ENCODE results near the gene KRT6B. TPM values are rescaled to one million over a fixed set of nuclear protein-coding genes. Genes with fewer than 3 reads are reported as not detected.

KRT6B gene
- total and polyA plus RNA-seq, 9 donors: 0.11 TPM; not detected in 8

DNA sequence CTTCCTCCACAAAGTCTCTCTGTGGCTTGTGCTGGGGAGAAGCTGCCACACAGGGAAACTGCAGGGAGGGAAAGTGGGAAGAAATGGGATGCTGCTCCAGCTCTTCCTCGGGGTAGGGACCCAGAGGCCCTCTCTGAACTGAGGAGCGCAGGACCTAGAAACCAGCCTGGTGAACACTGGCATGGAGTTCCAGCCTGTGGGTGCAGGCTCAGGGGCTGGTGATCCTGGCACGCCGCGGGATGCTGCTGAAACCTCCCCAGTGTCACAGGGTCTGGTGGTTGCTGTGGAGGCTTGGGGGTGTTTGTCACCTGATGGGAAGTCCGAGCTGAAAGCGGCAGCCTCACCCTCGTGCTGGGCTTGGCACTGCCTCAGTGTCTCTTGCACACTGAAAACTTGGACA lies 12.5 kb downstream of the KRT6B start:
- Histone ChIP-seq H3K4me1 (ENCODE audit: insufficient read depth) (no peaks in the 10 kb centered on the region), H3K36me3 (no peaks in the 10 kb centered on the region), H3K4me3 (no peak overlapping the region), H3K27me3 (no peaks in the 10 kb centered on the region), H3K9me3 (no peaks in the 10 kb centered on the region), H3K27ac (no peak overlapping the region)
- 75 to 78% (median 76%) methylated on average over 8 of the region's 8 CpGs for WGBS, 3 donors
- DNase-seq: no peak
- intact Hi-C loops (cut with DNase I): no loop called here
- TF ChIP-seq POLR2A (IDR thresholded peaks at IDR 0.05) (no peak), EP300 (IDR thresholded peaks at IDR 0.05) (no peak)
- TF ChIP-seq, protein P1, sequence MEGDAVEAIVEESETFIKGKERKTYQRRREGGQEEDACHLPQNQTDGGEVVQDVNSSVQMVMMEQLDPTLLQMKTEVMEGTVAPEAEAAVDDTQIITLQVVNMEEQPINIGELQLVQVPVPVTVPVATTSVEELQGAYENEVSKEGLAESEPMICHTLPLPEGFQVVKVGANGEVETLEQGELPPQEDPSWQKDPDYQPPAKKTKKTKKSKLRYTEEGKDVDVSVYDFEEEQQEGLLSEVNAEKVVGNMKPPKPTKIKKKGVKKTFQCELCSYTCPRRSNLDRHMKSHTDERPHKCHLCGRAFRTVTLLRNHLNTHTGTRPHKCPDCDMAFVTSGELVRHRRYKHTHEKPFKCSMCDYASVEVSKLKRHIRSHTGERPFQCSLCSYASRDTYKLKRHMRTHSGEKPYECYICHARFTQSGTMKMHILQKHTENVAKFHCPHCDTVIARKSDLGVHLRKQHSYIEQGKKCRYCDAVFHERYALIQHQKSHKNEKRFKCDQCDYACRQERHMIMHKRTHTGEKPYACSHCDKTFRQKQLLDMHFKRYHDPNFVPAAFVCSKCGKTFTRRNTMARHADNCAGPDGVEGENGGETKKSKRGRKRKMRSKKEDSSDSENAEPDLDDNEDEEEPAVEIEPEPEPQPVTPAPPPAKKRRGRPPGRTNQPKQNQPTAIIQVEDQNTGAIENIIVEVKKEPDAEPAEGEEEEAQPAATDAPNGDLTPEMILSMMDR (IDR thresholded peaks at IDR 0.05): no peak

DNA sequence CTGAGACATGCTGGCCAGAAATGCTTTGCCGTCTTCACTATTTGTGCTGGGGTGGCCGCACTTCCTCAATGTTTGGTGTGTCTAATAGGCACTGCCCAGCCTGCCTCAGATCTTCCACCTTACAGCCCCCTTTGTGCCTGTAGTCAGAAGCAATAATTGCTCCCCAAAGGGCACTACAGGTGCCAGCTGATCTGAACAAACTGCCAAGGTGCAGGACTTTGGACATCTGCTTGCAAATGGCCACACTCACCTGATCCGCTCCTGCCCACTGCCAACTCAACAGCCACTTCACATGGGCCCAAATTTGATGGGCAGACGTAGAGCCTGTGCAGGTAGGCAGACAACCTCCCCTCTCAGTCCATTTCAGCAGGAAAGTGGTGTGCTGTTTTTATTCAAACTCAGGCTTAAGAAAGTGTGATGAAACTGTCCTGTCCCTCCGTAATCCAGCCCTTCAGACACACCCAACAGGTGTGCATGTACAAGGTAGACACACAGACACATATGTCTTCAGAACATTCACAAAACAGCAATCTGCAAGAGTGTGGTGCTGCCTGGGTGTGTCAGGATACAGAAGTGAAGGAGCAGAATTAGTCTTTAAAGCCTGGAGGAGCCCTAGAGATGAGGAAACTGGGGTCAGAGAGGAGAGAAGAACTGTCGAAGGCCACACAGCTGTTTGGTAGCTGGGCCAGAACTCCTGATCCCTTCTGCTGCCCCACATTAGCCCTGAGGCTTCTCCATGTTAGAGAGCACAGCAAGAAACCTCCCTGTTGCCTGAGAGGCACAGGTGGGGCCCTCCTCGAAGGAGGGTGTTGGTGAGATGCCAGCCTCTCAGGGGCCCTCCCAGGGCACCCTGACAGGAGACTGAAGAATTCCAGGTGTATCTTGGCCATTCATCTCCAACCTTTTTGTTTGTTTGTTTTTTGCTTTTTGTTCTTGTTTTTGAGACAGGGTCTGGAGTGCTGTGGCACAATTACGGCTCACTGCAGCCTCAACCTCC lies 13.3 kb downstream of the KRT6B start:
- Histone ChIP-seq H3K9me3 (no peaks in the 10 kb centered on the region), H3K36me3 (no peaks in the 10 kb centered on the region), H3K4me1 (ENCODE audit: insufficient read depth) (no peaks in the 10 kb centered on the region), H3K4me3 (no peak overlapping the region), H3K27me3 (no peaks in the 10 kb centered on the region), H3K27ac (no peak overlapping the region)
- WGBS, 3 donors: 74 to 87% (median 74%) methylated on average over 8 of the region's 8 CpGs
- intact Hi-C loops (cut with DNase I): no loop called here
- DNase-seq: no peak
- no peak for TF ChIP-seq POLR2A (IDR thresholded peaks at IDR 0.05)
- no peak for TF ChIP-seq EP300 (IDR thresholded peaks at IDR 0.05)
- TF ChIP-seq, protein P1 (IDR thresholded peaks at IDR 0.05): no peak

DNA sequence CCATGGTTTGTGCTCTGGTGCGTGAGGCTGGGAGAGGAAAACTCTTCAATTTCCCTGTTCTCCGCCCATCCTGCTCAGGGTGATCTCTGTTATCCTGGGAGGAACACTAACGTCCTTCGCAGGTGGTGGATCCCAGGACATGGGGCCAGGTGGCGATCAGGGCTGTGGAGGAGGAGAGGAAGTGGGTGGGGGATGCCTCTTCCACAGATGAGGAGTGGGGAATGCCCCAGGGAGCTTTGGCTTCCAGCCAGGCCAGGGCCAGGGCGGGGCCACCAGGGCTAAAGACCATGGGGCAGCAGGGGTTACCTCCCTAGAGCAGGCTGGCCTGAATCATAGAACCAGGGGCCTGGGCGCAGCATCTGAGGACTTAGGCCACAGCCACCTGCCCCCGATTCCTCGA lies 14.4 kb downstream of the KRT6B start:
- Histone ChIP-seq H3K4me1 (ENCODE audit: insufficient read depth) (no peaks in the 10 kb centered on the region), H3K27me3 (no peaks in the 10 kb centered on the region), H3K4me3 (no peak overlapping the region), H3K27ac (no peak overlapping the region), H3K9me3 (no peaks in the 10 kb centered on the region), H3K36me3 (no peaks in the 10 kb centered on the region)
- intact Hi-C loops (cut with DNase I): no loop called here
- no peak for DNase-seq
- TF ChIP-seq POLR2A (IDR thresholded peaks at IDR 0.05) (no peak), EP300 (IDR thresholded peaks at IDR 0.05) (no peak)
- TF ChIP-seq, protein P1 (IDR thresholded peaks at IDR 0.05): no peak
- 53 to 76% (median 62%) methylated on average over 9 of the region's 9 CpGs for WGBS, 3 donors

DNA sequence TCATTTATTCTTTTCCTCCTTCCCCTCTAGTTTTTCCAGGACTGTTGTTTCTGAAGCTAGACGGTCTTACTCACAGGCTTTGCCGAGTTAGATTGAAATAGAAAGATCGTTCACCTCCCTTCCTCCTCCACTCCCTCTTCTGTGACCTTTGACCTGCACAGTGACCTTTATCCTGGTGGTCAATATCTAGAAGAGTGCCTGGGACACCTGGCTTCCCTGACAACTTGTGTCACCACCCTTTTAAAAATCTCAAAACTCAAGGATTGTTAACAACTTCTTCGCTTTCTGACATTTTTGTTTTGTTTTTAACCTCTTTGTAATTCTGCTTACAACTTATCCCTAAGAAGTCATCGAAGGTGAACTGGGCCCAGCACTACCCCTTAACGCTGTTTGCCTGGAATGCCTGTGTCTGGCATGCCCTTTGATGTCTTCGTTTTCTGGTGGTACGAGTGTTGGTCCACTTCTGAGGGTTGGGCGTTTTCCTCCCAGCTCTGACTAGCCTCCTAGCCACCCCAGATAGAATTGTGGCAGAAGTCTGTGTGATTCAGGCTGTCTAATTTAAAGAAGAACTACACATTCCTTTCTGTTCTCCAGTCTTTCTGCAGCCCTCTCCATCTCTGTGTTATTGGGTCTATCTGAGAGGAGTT lies 15.0 kb downstream of the KRT6B start:
- Histone ChIP-seq H3K36me3 (no peaks in the 10 kb centered on the region), H3K27me3 (no peaks in the 10 kb centered on the region), H3K27ac (no peak overlapping the region), H3K9me3 (no peaks in the 10 kb centered on the region), H3K4me3 (no peak overlapping the region), H3K4me1 (ENCODE audit: insufficient read depth) (no peaks in the 10 kb centered on the region)
- TF ChIP-seq POLR2A (IDR thresholded peaks at IDR 0.05): no peak
- TF ChIP-seq, protein P1 (IDR thresholded peaks at IDR 0.05): no peak
- no peak for TF ChIP-seq EP300 (IDR thresholded peaks at IDR 0.05)
- WGBS, 3 donors: 53 to 65% (median 62%) methylated on average over 9 of the region's 9 CpGs
- intact Hi-C loops (cut with DNase I): no loop called here
- no peak for DNase-seq

All from ovary (tissue), 9 donors.